ENCODE results near the gene PLA2G12A.

GRCh38 chr4:109675181-109675580 is 54.7 kb downstream of the PLA2G12A start:
- TF ChIP-seq CTCF (conservative IDR thresholded peaks at IDR 0.05 in 1 of 2, IDR thresholded peaks at IDR 0.05 in 1 of 2; ENCODE audit: low read depth in 1 of 2, low read length in 2 of 2) (no peak), EZH2 (IDR thresholded peaks at IDR 0.05; ENCODE audit: low read length, missing control alignments) (no peak)

All from fibroblast of lung (primary cell).